Heart right ventricle (tissue), 16 donors: ENCODE measurements around the gene ARL6IP4. TPM values are rescaled to one million over a fixed set of nuclear protein-coding genes. Genes with fewer than 3 reads are reported as not detected.

Experiments
- ATAC-seq, 8 donors: fragments of 200-7000 bp; cut with Tn5 transposase; one replicate each; pipeline ENCODE4 v1.9.1; 2020; ENCODE audit warnings: mild to moderate bottlenecking in 8 of 8, moderate library complexity in 8 of 8, moderate number of reproducible peaks in 1 of 8
- DNase-seq, 2 donors: peaks; one replicate each; pipeline ENCODE4 v3.0.0-alpha.2; 2020
- H3K27ac ChIP-seq, 10 donors: fragments of 200-600 bp; sonication (generic) in 2 of 10; one replicate each; pipeline versions ENCODE4 v1.5.0 to v1.8.0; 2020 to 2022; ENCODE audit warnings: mild to moderate bottlenecking in 3 of 10
- H3K27me3 ChIP-seq, 7 donors: fragments of 200-600 bp; one replicate each; pipeline ENCODE4 v1.8.0; 2021 to 2022; ENCODE audit warnings: mild to moderate bottlenecking in 2 of 7
- H3K36me3 ChIP-seq, 9 donors: fragments of 200-600 bp; sonication (generic) in 1 of 9; one replicate each; pipeline versions ENCODE4 v1.5.0 to v1.8.0; 2020 to 2022; ENCODE audit warnings: mild to moderate bottlenecking in 2 of 9
- H3K4me1 ChIP-seq, 9 donors: fragments of 200-600 bp; sonication (generic) in 1 of 9; one replicate each; pipeline versions ENCODE4 v1.5.0 to v1.8.0; 2020 to 2022; ENCODE audit warnings: mild to moderate bottlenecking in 4 of 9
- H3K4me3 ChIP-seq, 10 donors: fragments of 200-600 bp; sonication (generic) in 2 of 10; one replicate each; pipeline versions ENCODE4 v1.5.0 to v1.8.0; 2020 to 2022; ENCODE audit warnings: mild to moderate bottlenecking in 7 of 10, moderate library complexity in 2 of 10
- H3K9me3 ChIP-seq, 11 donors: fragments of 200-600 bp in 10 of 11; sonication (generic) in 2 of 11; one replicate each; pipeline versions ENCODE4 v1.5.0 to v1.8.0; 2013 to 2022; ENCODE audit warnings: mild to moderate bottlenecking in 2 of 11, control low read depth in 1 of 11, moderate library complexity in 1 of 11
- WGBS, 2 donors: extraction: QIAGEN DNeasy Blood & Tissue Kit; methylation state at CpG; one replicate each; pipeline ENCODE4 v1.1.7; 2013; ENCODE audit warnings: inconsistent platforms in 1 of 2; 5-methylcytosine and 5-hydroxymethylcytosine counted together
- intact Hi-C, 10 donors: fragments of 100-400 bp; cut with DNase I; formaldehyde crosslinking; loops; one replicate each; pipeline versions ENCODE4 v1.11.1 to v1.14.2; 2022
- polyA plus RNA-seq, 2 donors: library from polyadenylated mRNA; stranded (reverse); fragments of 200-250 nt; gene quantifications; one replicate each; pipeline ENCODE4 v1.2.3, GENCODE V29; 2013
- total RNA-seq, 10 donors: library from RNA; stranded (reverse); fragmentation: NEBNext Ultra II Directional in 3 of 10; extraction: Animal tissue kit (Norgen Biotek cat#: 25700) in 3 of 10; gene quantifications; one replicate each; pipeline versions ENCODE4 v1.2.1 to v1.2.4, GENCODE V29; 2021 to 2023
- TF ChIP-seq, protein P1 (sequence below), 9 donors: fragments of 200-600 bp; sonication (generic) in 2 of 9; IDR thresholded peaks; one replicate each; pipeline versions ENCODE4 v1.5.0 to v1.8.0; 2021 to 2022; ENCODE audit warnings: antibody characterized with exemption in 9 of 9, mild to moderate bottlenecking in 5 of 9, moderate library complexity in 1 of 9
- donor health status: Arrhythmogenic right ventricular cardiomyopathy.
- donor health status: ischemic (EF 13 %, LVEDD 7.1; RV severe dilation, severe dysfunction).
- donor health status: healthy with polysubstance abuse.
- donor health status: DM: no; HTN: yes; CAD: no.
- donor health status: DM: no; HTN: no; CAD: no.
- donor health status: ischemic (EF 25% LVEDD 6.9; RV normal size, moderate dysfunction).
- donor health status: ischemic (EF 25% LVEDD 5.7; RV mildly dilated, moderate dysfunction).
- donor health status: healthy.
- donor health status: DM: yes; HTN: yes; CAD: no.
- donor health status: Ischemic cardiomyopathy.
- donor health status: ischemic (EF 35%, LVEDD 5.7; RV mildly dilated, moderate dysfunction).
- donor health status: nonischemic (EF 11% LVEDD 7.7; RV severe dilation, severe dysfunction).
- donor health status: DM: yes; HTN: yes; CAD: no.
- donor health status: PGD.
- donor health status: ischemic (EF 29% LVEDD 5.4; RV normal size, mild dysfunction).
- donor health status: nonischemic (EF 23%, LVEDD 6.1; RV moderate dilation, normal function).

Gene ARL6IP4
- total and polyA plus RNA-seq, 12 donors = 125 to 319 (median 145) TPM

DNA sequence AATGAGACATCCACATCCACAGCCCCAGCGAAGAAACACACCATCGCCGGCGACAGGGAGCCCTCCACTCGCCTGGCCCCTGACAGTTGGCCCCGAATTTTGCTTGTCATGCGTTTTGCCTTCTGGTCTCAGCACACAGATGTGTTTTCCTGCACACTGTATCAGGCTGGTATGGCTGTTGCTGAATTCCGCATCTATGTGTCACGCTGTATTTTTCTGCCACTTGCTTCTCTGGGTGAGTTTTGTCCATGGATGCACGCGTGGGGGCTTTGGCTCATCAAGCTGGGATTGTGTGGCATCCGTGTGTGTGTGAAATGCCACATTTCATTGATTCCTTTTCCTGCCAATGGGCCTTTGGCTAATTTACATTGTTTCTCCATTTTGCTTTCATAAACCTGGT is 26.5 kb downstream of the ARL6IP4 start:
- Histone ChIP-seq H3K27ac (no peak overlapping the region), H3K27me3 (no peaks in the 10 kb centered on the region), H3K36me3 (peaks cover 0 to 85% (median 24%) of the 10 kb centered on the region in 9 donors), H3K4me3 (no peak overlapping the region), H3K9me3 (no peaks in the 10 kb centered on the region), H3K4me1 (no peaks in the 10 kb centered on the region)
- ATAC-seq = no peak
- 86% methylated on average over 12 of the region's 12 CpGs for WGBS, 2 donors
- intact Hi-C loops = no loop called here
- no peak for DNase-seq
- TF ChIP-seq, protein P1, sequence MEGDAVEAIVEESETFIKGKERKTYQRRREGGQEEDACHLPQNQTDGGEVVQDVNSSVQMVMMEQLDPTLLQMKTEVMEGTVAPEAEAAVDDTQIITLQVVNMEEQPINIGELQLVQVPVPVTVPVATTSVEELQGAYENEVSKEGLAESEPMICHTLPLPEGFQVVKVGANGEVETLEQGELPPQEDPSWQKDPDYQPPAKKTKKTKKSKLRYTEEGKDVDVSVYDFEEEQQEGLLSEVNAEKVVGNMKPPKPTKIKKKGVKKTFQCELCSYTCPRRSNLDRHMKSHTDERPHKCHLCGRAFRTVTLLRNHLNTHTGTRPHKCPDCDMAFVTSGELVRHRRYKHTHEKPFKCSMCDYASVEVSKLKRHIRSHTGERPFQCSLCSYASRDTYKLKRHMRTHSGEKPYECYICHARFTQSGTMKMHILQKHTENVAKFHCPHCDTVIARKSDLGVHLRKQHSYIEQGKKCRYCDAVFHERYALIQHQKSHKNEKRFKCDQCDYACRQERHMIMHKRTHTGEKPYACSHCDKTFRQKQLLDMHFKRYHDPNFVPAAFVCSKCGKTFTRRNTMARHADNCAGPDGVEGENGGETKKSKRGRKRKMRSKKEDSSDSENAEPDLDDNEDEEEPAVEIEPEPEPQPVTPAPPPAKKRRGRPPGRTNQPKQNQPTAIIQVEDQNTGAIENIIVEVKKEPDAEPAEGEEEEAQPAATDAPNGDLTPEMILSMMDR (IDR thresholded peaks at IDR 0.05) = no peak

DNA sequence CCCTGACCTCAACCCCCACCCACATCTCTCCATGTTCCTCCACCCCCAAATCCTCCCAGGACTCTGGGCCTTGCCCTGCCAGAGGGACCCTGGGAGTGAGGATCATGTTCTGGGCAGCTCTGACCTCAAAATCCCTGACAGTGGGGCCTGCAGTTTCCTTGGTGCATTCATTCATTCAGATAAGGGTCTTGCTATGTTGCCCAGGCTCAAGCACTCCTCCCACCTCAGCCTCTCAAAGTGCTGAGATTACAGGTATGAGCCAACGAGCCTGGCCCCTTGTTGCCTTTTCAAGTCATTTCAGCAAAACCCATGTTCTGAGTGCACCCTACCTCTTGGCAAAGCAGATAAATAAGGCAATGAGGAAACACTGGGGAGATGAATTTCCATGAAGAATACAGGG is 29.6 kb downstream of the ARL6IP4 start:
- DNase-seq (no peak), ATAC-seq (no peak)
- Histone ChIP-seq H3K4me3 (no peak overlapping the region), H3K27me3 (no peaks in the 10 kb centered on the region), H3K9me3 (no peaks in the 10 kb centered on the region), H3K36me3 (peaks cover 0 to 87% (median 19%) of the 10 kb centered on the region in 9 donors), H3K27ac (no peak overlapping the region), H3K4me1 (no peaks in the 10 kb centered on the region)
- TF ChIP-seq, protein P1 (IDR thresholded peaks at IDR 0.05) = no peak
- 87 to 91% methylated on average over 1 of the region's 1 CpG for WGBS, 2 donors
- intact Hi-C loops = no loop called here

DNA sequence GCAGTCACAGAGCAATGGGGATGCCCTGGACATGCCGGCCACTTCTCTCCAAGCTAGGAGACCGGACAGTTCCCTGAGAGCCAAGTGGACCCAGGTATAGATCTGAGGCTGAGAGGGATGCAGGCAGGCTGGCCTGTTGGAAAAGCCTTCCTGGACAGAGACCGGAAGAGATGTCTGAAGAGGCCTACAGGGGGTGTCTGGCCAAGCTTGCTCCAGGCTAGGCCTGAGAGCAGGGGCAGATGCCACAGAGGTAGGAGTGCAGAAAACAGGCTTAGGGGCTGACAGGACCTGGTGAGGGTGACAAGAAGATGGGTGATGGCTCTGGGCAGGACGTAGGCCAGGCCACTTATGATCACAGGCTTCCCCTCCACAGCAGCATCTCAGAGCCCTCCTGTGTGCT is 30.2 kb downstream of the ARL6IP4 start:
- Histone ChIP-seq H3K27ac (no peak overlapping the region), H3K4me3 (no peak overlapping the region), H3K4me1 (no peaks in the 10 kb centered on the region), H3K9me3 (no peaks in the 10 kb centered on the region), H3K27me3 (no peaks in the 10 kb centered on the region), H3K36me3 (peaks cover 0 to 81% (median 19%) of the 10 kb centered on the region in 9 donors)
- no peak for ATAC-seq
- intact Hi-C loops = no loop called here
- no peak for DNase-seq
- TF ChIP-seq, protein P1 (IDR thresholded peaks at IDR 0.05) = no peak
- 89 to 94% methylated on average over 4 of the region's 4 CpGs for WGBS, 2 donors

DNA sequence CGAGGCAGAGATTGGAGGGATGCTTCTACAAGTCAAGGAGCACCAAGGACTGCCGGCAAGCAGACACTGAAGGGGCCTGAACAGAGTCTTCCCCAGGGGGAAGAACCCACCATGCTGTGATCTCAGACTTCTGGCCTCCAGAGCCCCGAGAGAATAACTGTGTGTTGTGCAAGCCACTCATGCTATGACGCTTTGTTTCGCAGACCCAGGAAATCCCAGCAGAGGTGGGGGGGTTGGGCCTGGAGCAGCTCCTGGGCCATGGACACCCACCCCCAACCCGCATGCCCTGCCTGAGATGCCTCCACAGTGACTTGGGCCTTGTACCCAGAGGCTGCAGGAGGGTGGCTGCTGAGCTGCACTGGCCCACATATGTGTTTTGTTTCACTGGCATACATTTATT is 31.2 kb downstream of the ARL6IP4 start:
- TF ChIP-seq, protein P1 (IDR thresholded peaks at IDR 0.05) = no peak
- Histone ChIP-seq H3K4me1 (no peaks in the 10 kb centered on the region), H3K36me3 (peaks cover 0 to 72% (median 19%) of the 10 kb centered on the region in 9 donors), H3K27ac (no peak overlapping the region), H3K27me3 (no peaks in the 10 kb centered on the region), H3K9me3 (no peaks in the 10 kb centered on the region), H3K4me3 (no peak overlapping the region)
- no peak for DNase-seq
- ATAC-seq = no peak
- intact Hi-C loops = no loop called here
- WGBS, 2 donors = 77 to 84% methylated on average over 6 of the region's 6 CpGs
